Activated CD8-positive, alpha-beta T cell treated with anti-CD3 and anti-CD28 coated beads for 36 hours (primary cell): ENCODE measurements around the gene PIGV. TPM values are rescaled to one million over a fixed set of nuclear protein-coding genes. Genes with fewer than 3 reads are reported as not detected.
A peak's percentile ranks its signal among the peaks of the same experiment; 100 is the strongest.

Experiments used
- ATAC-seq: fragments of 200-7000 bp; cut with Tn5 transposase; one replicate; pipeline ENCODE4 v1.10.0; 2021; ENCODE audit warnings: mild to moderate bottlenecking, moderate library complexity
- CTCF ChIA-PET: fragments of 350-600 bp; sonication (Branson Sonifier 250); formaldehyde crosslinking; loops from one replicate; lab custom pipeline; 2021; ENCODE audit warnings: antibody characterized with exemption; lab: Charles Lee
- POLR2A ChIA-PET: fragments of 350-600 bp; sonication (Branson Sonifier 250); formaldehyde crosslinking; loops from one replicate; lab custom pipeline; 2021; ENCODE audit warnings: antibody characterized with exemption; lab: Charles Lee
- DNase-seq: peaks from one replicate; pipeline ENCODE4 v3.0.0-alpha.2; 2020
- H3K27ac Mint-ChIP-seq: one replicate; pipeline ENCODE4 v1.8.0; 2021; ENCODE audit warnings: mild to moderate bottlenecking, mixed read lengths
- H3K27me3 Mint-ChIP-seq: one replicate; pipeline ENCODE4 v1.8.0; 2021; ENCODE audit warnings: mixed read lengths
- H3K36me3 Mint-ChIP-seq: one replicate; pipeline ENCODE4 v1.8.0; 2021; ENCODE audit warnings: low read depth, mixed read lengths
- H3K4me1 Mint-ChIP-seq: one replicate; pipeline ENCODE4 v1.8.0; 2021; ENCODE audit warnings: low read depth, mixed read lengths
- H3K4me3 Mint-ChIP-seq: one replicate; pipeline ENCODE4 v1.8.0; 2021; ENCODE audit warnings: mild to moderate bottlenecking, moderate library complexity, mixed read lengths
- H3K9me3 Mint-ChIP-seq: one replicate; pipeline ENCODE4 v1.8.0; 2021; ENCODE audit warnings: mixed read lengths
- intact Hi-C: fragments of 100-400 bp; cut with micrococcal nuclease; formaldehyde crosslinking; loops from one replicate; pipeline ENCODE4 v1.10.0; 2022
- total RNA-seq, 2 experiments: library from RNA; stranded (reverse); gene quantifications; one replicate each; pipeline ENCODE4 v1.2.3, GENCODE V29; 2021
- TF ChIP-seq, protein P1 (sequence below): fragments of 200-600 bp; IDR thresholded peaks from one replicate; pipeline ENCODE4 v1.8.0; 2022; ENCODE audit warnings: antibody characterized with exemption, mild to moderate bottlenecking

Gene PIGV
- total RNA-seq, 2 experiments from 2014 or later = 21.2 to 23.9 TPM

DNA sequence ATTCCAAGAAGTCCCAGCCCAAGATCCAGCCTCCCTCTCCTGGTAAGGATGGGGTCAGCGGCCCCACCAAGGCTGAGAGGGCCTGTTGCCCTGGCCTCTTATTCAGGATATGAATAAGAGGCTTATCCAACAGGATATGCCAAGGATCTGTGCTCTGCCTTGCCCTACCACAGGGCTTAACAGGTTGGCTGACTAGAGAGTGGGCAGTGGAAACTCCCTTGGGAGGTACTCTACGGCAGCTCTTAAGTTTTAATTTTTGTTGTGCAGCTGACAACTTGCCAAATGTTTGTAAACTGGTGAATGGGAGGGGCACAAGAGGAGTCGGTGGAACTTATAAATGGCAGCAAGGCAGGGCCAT lies 16.5 kb upstream of the PIGV start:
- ChIA-PET POLR2A (interaction anchor here (0.7 to 2.0 kb wide), 4 partner anchors 15 to 39 kb away, joined by 3 to 15 read pairs (median 6); partner anchors contain the start of gene PIGV), CTCF (interaction anchor here (1.0 to 1.5 kb wide), 2 partner anchors 10 to 18 kb away, joined by 4 read pairs; no protein-coding TSS in a partner anchor)
- peak; percentile 18 for ATAC-seq
- no peak for DNase-seq
- Mint-ChIP-seq H3K36me3 (peaks cover 93% of the 10 kb centered on the region), H3K4me1 (peaks cover 36% of the 10 kb centered on the region), H3K27ac (peak overlapping the region; percentile 86), H3K4me3 (no peak overlapping the region), H3K9me3 (no peaks in the 10 kb centered on the region), H3K27me3 (no peaks in the 10 kb centered on the region)
- TF ChIP-seq, protein P1, sequence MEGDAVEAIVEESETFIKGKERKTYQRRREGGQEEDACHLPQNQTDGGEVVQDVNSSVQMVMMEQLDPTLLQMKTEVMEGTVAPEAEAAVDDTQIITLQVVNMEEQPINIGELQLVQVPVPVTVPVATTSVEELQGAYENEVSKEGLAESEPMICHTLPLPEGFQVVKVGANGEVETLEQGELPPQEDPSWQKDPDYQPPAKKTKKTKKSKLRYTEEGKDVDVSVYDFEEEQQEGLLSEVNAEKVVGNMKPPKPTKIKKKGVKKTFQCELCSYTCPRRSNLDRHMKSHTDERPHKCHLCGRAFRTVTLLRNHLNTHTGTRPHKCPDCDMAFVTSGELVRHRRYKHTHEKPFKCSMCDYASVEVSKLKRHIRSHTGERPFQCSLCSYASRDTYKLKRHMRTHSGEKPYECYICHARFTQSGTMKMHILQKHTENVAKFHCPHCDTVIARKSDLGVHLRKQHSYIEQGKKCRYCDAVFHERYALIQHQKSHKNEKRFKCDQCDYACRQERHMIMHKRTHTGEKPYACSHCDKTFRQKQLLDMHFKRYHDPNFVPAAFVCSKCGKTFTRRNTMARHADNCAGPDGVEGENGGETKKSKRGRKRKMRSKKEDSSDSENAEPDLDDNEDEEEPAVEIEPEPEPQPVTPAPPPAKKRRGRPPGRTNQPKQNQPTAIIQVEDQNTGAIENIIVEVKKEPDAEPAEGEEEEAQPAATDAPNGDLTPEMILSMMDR = no peak
- intact Hi-C loops = no loop called here

DNA sequence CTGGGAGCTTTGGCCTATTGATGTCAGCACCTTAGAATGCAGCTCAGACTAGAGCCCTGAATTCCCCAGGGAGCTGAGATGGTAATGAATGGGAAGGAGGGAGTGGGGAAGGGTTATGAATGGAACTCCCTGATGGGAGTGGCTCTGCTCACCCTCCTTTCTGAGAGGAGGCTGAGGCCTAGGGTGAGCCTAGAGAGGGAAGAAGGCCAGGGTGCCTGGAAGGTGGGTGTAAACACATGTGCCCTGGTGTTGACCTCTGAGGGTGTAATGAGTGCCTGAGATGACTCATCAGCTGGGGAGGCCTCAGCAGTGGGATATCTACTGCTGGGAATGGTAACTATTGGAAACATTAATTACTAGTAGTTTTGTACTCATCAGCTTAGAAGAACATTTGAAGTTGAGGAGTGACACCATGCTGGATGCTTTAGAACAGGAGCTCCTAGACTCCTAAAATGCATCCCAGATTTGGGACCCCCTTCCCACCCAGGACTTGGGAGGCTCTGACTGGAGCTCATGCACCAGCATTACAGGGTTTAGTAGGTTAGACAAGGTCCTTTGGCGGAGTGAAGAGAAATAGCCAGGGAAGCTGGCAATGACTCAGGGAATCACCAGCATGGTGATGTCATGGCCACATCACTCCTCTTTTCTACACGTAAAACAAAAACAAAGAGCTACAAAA lies 16.0 kb upstream of the PIGV start:
- Mint-ChIP-seq H3K9me3 (no peaks in the 10 kb centered on the region), H3K27me3 (no peaks in the 10 kb centered on the region), H3K36me3 (peaks cover 92% of the 10 kb centered on the region), H3K27ac (peak overlapping the region; percentile 86), H3K4me3 (no peak overlapping the region), H3K4me1 (peaks cover 33% of the 10 kb centered on the region)
- ATAC-seq (peak; percentile 71), DNase-seq (peak; percentile 47)
- CTCF ChIA-PET = interaction anchor here (1.0 to 1.5 kb wide), 2 partner anchors 10 to 17 kb away, joined by 4 read pairs; no protein-coding TSS in a partner anchor
- TF ChIP-seq, protein P1 = no peak
- POLR2A ChIA-PET = interaction anchor here (0.7 to 2.0 kb wide), 4 partner anchors 14 to 39 kb away, joined by 3 to 15 read pairs (median 6); partner anchors contain the start of gene PIGV
- intact Hi-C loops = no loop called here

GRCh38 chr1:26772687-26773086 lies 15.1 kb upstream of the PIGV start:
- Mint-ChIP-seq H3K27ac (peak overlapping the region; percentile 55), H3K36me3 (peaks cover 89% of the 10 kb centered on the region), H3K4me3 (no peak overlapping the region), H3K27me3 (no peaks in the 10 kb centered on the region), H3K9me3 (no peaks in the 10 kb centered on the region), H3K4me1 (peaks cover 25% of the 10 kb centered on the region)
- TF ChIP-seq, protein P1 = no peak
- intact Hi-C loops = no loop called here
- DNase-seq (no peak), ATAC-seq (no peak)
- CTCF ChIA-PET = interaction anchor here (1.0 kb wide), 1 partner anchor 171 kb away, joined by 3 read pairs; no protein-coding TSS in a partner anchor
- POLR2A ChIA-PET = interaction anchor here (0.8 to 2.0 kb wide), 2 partner anchors 13 to 45 kb away, joined by 3 to 8 read pairs; no protein-coding TSS in a partner anchor

GRCh38 chr1:26774462-26774861 lies 13.3 kb upstream of the PIGV start:
- H3K36me3 Mint-ChIP-seq = peaks cover 86% of the 10 kb centered on the region
- no peak overlapping the region for H3K27ac Mint-ChIP-seq
- H3K4me1 Mint-ChIP-seq = peaks cover 21% of the 10 kb centered on the region
- POLR2A ChIA-PET = interaction anchor here (0.8 to 1.5 kb wide), 2 partner anchors 73 to 82 kb away, joined by 3 read pairs; no protein-coding TSS in a partner anchor
- DNase-seq (no peak), ATAC-seq (no peak)
- TF ChIP-seq, protein P1 = no peak
- H3K9me3 Mint-ChIP-seq = no peaks in the 10 kb centered on the region
- CTCF ChIA-PET = no interaction called here
- intact Hi-C loops = no loop called here
- no peak overlapping the region for H3K4me3 Mint-ChIP-seq
- H3K27me3 Mint-ChIP-seq = no peaks in the 10 kb centered on the region

DNA sequence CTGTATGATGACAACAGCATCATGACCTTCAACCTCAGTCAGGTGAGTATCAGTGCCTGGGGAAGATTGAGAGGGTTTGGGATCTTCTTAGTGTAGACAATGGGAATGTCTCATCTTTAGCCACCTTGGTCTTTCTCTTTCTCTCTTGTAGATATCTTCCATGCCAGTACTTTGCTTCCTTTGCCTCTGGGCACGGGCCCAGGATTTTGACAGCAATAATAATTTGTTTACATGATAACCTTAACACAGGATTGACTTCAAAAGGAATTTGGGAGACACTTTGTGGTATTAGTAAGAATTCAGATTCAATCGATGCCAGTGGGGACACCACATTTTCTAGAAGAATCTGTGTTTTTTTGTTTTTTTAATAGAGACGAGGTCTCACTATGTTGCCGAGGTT lies 12.1 kb upstream of the PIGV start:
- H3K36me3 Mint-ChIP-seq = peaks cover 84% of the 10 kb centered on the region

More for the DNA sequence above, 12.1 kb upstream of the PIGV start:
- intact Hi-C loops = no loop called here
- ATAC-seq = no peak
- H3K27me3 Mint-ChIP-seq = no peaks in the 10 kb centered on the region
- POLR2A ChIA-PET = no interaction called here
- H3K4me3 Mint-ChIP-seq = no peak overlapping the region
- no peaks in the 10 kb centered on the region for H3K9me3 Mint-ChIP-seq
- TF ChIP-seq, protein P1 = no peak
- CTCF ChIA-PET = interaction anchor here (2.0 to 4.6 kb wide), 2 partner anchors 10 to 13 kb away, joined by 7 to 27 read pairs; partner anchors contain the start of gene PIGV
- H3K4me1 Mint-ChIP-seq = peaks cover 21% of the 10 kb centered on the region
- peak overlapping the region; percentile 53 for H3K27ac Mint-ChIP-seq
- no peak for DNase-seq
